Stimulated activated CD4-positive, alpha-beta T cell treated with anti-CD3 and anti-CD28 coated beads, TNF-alpha, amount 100 ng/mL, for 24 hours (primary cell): ENCODE results near the gene FAM13B.
"Not testable (repeated sequence)": the region's sequence is repeated elsewhere in the genome, so short reads cannot be mapped to it uniquely, and the experiment has no call there.

Source experiments
- DNase-seq, 3 experiments: peaks; one replicate each; pipeline ENCODE4 v3.0.0-alpha.2; 2020; ENCODE audit warnings: low read depth in 3 of 3

Gene FAM13B

DNA sequence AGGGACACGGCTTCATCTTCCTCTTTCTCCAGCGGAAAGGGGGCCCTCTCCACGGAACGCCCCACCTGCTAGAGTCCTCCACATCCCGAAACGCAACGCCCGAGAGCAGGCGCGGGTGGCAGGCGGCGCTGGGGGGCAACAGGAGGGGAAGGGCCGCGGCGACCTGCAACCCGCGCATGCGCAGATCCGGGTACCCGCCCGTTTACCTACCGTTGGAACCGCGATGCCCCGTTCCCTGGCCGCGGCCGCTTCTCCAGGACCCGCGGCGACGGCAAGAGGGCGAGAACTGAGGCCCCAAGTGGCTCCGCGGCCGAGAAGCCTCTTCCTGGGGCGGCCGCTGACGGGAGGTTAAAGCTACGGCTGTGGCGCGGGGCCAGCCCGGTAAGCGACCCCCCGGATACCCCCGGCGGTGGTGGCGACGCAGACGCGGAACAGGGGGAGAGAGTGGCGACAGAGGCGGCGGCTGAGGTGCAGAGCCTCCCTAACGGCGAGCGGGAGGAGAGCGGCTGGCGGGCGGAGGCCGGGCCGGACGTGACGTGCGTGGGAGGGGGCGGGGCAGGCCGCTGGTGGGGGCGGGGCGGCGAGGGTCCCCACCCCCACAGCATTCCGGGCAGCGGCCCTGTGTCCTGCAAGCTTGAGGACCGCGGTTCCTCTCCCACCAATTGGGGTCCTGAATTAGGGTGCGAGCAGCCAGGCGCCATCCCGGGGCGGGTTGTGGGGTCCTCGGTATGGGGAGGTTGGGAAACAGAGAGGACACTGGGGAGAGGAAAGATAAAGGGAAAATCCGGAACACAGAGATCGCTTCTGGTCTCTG lies at the start of gene FAM13B:
FAM13B (minus strand) TSS at position 508 of the 814 bp plus-strand sequence. CDS start 13,968 bp downstream, outside the sequence.
- peak; percentile 59 to 78 (median 61) for DNase-seq

DNA sequence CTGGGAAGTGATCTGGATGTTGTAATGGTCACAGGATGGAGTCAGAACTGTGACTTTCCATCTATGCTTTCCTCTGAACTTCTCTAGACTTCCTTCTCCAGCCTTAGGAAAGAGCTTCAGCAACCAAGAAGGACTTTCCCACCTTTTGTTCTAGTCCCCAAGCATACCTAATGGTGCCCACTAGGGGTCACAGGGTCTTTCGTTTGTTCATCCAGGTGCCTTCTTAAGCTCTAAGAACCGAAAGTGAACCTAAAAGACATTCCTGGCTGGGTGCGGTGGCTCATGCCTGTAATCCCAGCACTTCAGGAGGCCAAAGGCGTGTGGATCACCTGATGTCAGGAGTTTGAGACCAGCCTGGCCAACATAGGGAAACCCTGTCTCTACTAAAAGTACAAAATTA lies 49.2 kb upstream of the FAM13B start:
- DNase-seq: no peak

GRCh38 chr5:138078006-138078643 lies 45.2 kb upstream of the FAM13B start:
- no peak for DNase-seq

DNA sequence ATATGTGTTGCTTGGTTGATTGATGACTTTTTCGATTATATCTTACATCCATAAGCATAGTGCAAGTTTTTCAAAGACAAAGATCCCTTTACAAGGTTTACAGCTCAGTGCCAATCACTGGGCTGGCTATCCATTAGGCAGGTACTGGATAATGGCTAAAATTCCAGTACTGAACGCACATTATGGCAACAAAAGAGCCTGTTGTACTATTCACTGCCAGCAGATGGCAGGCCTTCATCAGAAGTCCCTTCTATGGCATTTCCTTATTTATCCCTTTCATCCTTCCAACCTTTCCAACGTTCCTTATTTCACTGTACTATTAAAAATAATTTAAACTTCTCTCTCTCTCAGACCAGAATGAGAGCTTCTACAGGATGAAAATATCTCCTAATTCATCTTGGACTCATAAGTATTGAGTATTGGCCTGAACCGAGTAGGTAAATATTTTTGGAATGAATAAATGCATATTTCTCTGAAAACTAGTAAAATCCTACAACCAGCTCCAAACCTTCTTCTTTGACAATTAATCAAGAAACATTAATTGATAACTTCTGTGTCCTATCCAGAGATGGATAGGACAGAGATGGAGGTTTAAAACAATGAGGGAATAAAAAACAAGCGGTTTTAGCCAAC lies 44.3 kb upstream of the FAM13B start:
- DNase-seq: peak in 2 of 3 experiments; percentile 18 to 50

- DNase-seq: not testable (repeated sequence)
These were observed 37.1 kb upstream of the FAM13B start for GRCh38 chr5:138070026-138070425.

- peak; percentile 52 to 74 (median 61) for DNase-seq
These were observed 36.1 kb upstream of the FAM13B start for GRCh38 chr5:138068742-138069600.

GRCh38 chr5:138067945-138068344 lies 35.1 kb upstream of the FAM13B start:
- no peak for DNase-seq

- no peak for DNase-seq
These were observed 32.2 kb upstream of the FAM13B start for GRCh38 chr5:138065102-138065501.

DNA sequence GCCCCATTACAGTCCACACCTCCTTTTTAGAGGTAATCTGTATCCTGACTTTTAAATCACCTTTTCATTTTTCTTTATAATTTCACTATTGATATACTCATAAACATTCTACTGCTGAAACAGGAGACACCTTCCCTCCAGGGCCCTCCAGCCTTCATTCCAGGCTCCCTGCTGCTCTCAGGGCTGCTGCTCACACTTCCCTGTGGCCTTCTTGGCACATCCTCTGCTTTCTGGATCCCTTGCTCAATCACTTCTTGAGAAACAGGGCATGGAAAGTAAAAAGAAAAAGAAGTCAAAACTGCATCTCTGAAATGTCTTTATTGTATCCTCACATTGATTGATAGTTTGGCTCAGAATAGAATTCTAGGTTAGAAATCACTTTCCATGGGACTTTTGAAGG lies 31.6 kb upstream of the FAM13B start:
- DNase-seq: no peak

GRCh38 chr5:138054847-138055558 lies 22.1 kb upstream of the FAM13B start:
- DNase-seq: no peak

DNA sequence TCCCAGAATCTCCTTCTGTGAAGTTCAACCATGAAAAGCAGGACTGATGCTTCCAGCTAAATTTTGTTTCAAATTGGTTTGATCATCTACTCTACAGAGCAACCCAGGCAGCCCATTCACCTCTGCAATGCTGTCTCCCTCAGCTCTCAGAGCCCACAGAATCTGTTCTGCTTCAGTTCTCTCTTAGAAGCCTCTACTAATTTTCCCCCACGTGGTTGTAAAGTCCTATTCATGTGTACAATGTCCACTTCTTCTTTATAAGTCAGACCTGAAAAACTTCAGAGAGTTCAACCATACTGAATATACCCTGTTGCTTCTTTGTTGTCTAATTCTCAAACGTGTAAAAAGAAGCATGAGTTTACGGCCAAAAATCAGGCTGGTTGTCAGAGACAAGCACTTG lies 21.3 kb upstream of the FAM13B start:
- no peak for DNase-seq

DNA sequence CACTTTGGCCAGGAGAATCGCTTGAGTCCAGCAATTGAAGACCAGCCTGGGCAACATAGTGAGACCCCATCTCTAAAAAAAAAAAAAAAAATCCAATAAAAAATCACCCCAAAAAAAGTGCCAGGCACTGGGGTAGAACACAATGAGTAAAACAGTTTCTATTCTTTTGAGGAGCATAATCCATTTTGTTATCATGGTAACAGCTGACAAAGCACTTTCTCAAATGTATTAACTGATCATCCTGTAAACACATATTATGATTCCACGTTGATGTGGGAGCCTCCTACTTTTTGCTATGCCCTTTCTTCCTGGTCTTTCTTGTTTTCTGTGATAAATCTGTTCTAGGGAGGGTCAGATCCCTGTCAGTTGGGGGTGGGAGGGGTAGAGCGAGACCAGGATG lies 20.7 kb upstream of the FAM13B start:
- no peak for DNase-seq

- DNase-seq: not testable (repeated sequence)
These were observed 19.8 kb upstream of the FAM13B start for GRCh38 chr5:138052718-138053117.

- no peak for DNase-seq
These were observed 18.8 kb upstream of the FAM13B start for GRCh38 chr5:138051441-138052296.

- not testable (repeated sequence) for DNase-seq
These were observed 12.4 kb upstream of the FAM13B start for GRCh38 chr5:138045283-138045682.

DNA sequence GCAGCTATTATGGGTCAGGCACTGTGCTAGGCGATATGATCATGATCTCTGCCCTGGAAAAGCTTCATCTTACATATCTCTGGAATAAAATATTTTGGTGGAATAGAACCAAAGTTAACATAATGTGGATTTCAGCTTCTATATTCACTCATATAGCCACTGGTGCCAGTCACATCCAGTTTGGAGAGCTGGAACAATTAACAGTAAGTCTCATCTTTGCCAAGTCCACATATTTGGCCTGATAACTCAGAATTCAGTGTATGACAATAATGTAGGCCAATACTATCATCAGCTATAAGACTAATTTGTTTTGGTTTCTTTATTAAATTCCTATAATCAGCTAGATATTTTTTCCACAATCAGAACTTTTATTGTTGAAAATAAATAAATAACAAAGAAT lies 5.9 kb upstream of the FAM13B start:
- no peak for DNase-seq

GRCh38 chr5:138037907-138038633 lies 5.2 kb upstream of the FAM13B start:
- DNase-seq: no peak

DNA sequence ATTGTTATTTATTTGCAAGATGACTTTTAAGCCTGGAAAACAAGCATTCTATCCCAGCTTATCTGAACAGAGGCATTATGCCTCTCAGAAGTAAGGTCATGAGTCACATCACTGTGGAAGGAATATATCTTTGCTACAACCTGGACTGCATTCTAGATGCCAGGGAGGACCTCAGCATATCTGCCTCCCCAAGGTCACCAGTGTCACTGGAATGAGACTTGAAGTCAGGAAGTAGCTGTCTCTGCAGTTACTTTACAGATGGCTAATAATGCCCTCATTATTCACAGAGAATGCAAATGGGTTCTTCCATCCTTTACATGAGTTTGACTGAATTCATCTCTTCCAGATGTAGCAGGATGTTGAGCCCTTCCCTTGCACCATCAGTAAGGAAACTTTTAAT lies 4.4 kb upstream of the FAM13B start:
- no peak for DNase-seq
